CD4-positive, alpha-beta T cell treated with Interferon alpha-2 for 1 hour (primary cell): ENCODE measurements around the gene ARHGAP26.
"Not testable (repeated sequence)": the region's sequence is repeated elsewhere in the genome, so short reads cannot be mapped to it uniquely, and the experiment has no call there.

ENCODE experiments used
- DNase-seq, 2 donors: peaks; one replicate each; pipeline ENCODE4 v3.0.0-alpha.2; 2020 to 2022

ARHGAP26 gene

GRCh38 chr5:143199843-143200242 is 429.7 kb downstream of the ARHGAP26 start:
- DNase-seq, result no peak

- no peak for DNase-seq
Measured at GRCh38 chr5:143200781-143201398, 430.7 kb downstream of the ARHGAP26 start.

- DNase-seq, result no peak
Measured at GRCh38 chr5:143201589-143201988, 431.4 kb downstream of the ARHGAP26 start.

- not testable (repeated sequence) for DNase-seq
Measured at GRCh38 chr5:143203301-143203956, 433.3 kb downstream of the ARHGAP26 start.

GRCh38 chr5:143204474-143205246 is 434.5 kb downstream of the ARHGAP26 start:
- DNase-seq, result no peak

- DNase-seq, result no peak
Measured at GRCh38 chr5:143205386-143205785, 435.2 kb downstream of the ARHGAP26 start.

GRCh38 chr5:143205883-143206195 is 435.7 kb downstream of the ARHGAP26 start:
- no peak for DNase-seq

GRCh38 chr5:143206196-143207053 is 436.2 kb downstream of the ARHGAP26 start:
- no peak for DNase-seq

GRCh38 chr5:143207058-143207457 is 436.9 kb downstream of the ARHGAP26 start:
- DNase-seq, result no peak

- no peak for DNase-seq
Measured at GRCh38 chr5:143207563-143208364, 437.6 kb downstream of the ARHGAP26 start.

GRCh38 chr5:143208365-143208641 is 438.1 kb downstream of the ARHGAP26 start:
- no peak for DNase-seq

GRCh38 chr5:143208781-143209510 is 438.8 kb downstream of the ARHGAP26 start:
- no peak for DNase-seq

GRCh38 chr5:143209881-143210395 is 439.8 kb downstream of the ARHGAP26 start:
- DNase-seq, result no peak

- DNase-seq, result no peak
Measured at GRCh38 chr5:143210576-143210975, 440.4 kb downstream of the ARHGAP26 start.

GRCh38 chr5:143212261-143212660 is 442.1 kb downstream of the ARHGAP26 start:
- DNase-seq, result no peak

GRCh38 chr5:143213231-143213850 is 443.2 kb downstream of the ARHGAP26 start:
- no peak for DNase-seq

GRCh38 chr5:143213851-143214363 is 443.7 kb downstream of the ARHGAP26 start:
- DNase-seq, result no peak

- DNase-seq, result no peak
Measured at GRCh38 chr5:143214458-143214857, 444.3 kb downstream of the ARHGAP26 start.

GRCh38 chr5:143214890-143215289 is 444.7 kb downstream of the ARHGAP26 start:
- no peak for DNase-seq

GRCh38 chr5:143215690-143216089 is 445.5 kb downstream of the ARHGAP26 start:
- DNase-seq, result no peak

- DNase-seq, result no peak
Measured at GRCh38 chr5:143216211-143216610, 446.0 kb downstream of the ARHGAP26 start.
